Vagina (tissue), 2 donors: Measurements from ENCODE around the gene GBF1.

Experiments used
- POLR2A ChIP-seq, 2 donors: fragments of 450-650 bp; IDR thresholded peaks; one replicate each; pipeline ENCODE4 v1.6.1; 2017; ENCODE audit warnings: antibody characterized with exemption in 2 of 2, mild to moderate bottlenecking in 2 of 2, moderate library complexity in 2 of 2
- POLR2AphosphoS5 ChIP-seq, 2 donors: sonication (generic); formaldehyde crosslinking; IDR thresholded peaks; one replicate each; pipeline ENCODE4 v1.9.0; 2017; ENCODE audit warnings: antibody characterized with exemption in 2 of 2, mild to moderate bottlenecking in 2 of 2, low read depth in 1 of 2; ENCODE audit not compliant: insufficient read depth in 1 of 2
- TF ChIP-seq, protein P1 (sequence below), 3 experiments: fragments of 450-650 bp in 2 of 3; fragments of 200-600 bp in 1 of 3; sonication (generic) in 1 of 3; IDR thresholded peaks; one replicate each; pipeline ENCODE4 v1.5.1; 2017 to 2019; ENCODE audit warnings: antibody characterized with exemption in 3 of 3, mild to moderate bottlenecking in 2 of 3, moderate library complexity in 2 of 3

DNA sequence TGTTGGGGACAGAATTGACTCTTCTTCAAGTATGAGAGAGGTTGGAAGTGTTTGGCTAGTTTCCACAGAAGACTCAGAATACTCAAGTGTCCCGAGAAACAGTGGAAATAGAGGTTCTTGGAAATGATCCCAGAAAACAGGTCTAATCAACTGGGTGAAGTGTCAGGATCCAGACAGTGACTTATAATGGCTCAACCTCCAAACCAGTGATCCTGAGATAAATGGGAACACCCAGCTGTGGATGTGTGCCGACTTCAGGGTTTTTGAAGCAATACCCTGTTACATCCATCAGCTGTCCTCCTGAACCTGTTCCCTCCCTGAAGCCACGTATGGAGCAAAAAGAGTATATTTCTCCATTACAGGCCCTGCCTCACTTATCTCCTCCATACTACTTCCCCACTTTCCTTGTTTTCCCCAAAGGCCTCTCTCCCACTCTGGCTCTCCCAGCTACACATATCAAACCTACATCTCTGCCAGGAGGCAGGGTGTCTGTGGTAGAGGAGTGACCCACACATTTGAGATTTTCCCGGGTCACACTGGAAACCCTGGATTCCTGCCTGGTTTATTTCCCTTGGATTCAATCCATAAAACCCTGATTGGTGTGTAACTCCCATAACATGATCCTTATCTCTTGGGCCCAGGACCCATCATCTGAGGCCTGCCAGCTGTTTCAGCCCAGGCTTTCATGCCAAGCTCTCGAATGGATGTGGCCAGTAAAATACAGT, 36.9 kb upstream of the GBF1 start:
- TF ChIP-seq, protein P1, sequence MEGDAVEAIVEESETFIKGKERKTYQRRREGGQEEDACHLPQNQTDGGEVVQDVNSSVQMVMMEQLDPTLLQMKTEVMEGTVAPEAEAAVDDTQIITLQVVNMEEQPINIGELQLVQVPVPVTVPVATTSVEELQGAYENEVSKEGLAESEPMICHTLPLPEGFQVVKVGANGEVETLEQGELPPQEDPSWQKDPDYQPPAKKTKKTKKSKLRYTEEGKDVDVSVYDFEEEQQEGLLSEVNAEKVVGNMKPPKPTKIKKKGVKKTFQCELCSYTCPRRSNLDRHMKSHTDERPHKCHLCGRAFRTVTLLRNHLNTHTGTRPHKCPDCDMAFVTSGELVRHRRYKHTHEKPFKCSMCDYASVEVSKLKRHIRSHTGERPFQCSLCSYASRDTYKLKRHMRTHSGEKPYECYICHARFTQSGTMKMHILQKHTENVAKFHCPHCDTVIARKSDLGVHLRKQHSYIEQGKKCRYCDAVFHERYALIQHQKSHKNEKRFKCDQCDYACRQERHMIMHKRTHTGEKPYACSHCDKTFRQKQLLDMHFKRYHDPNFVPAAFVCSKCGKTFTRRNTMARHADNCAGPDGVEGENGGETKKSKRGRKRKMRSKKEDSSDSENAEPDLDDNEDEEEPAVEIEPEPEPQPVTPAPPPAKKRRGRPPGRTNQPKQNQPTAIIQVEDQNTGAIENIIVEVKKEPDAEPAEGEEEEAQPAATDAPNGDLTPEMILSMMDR (IDR thresholded peaks at IDR 0.05) = no peak
- TF ChIP-seq POLR2AphosphoS5 (IDR thresholded peaks at IDR 0.05; ENCODE audit: insufficient read depth in 1 of 2, low read depth in 1 of 2) (no peak), POLR2A (IDR thresholded peaks at IDR 0.05) (no peak)
